Measurements from ENCODE around the gene ANKS1B.
"Not testable (repeated sequence)": the region's sequence is repeated elsewhere in the genome, so short reads cannot be mapped to it uniquely, and the experiment has no call there.

The ANKS1B gene

DNA sequence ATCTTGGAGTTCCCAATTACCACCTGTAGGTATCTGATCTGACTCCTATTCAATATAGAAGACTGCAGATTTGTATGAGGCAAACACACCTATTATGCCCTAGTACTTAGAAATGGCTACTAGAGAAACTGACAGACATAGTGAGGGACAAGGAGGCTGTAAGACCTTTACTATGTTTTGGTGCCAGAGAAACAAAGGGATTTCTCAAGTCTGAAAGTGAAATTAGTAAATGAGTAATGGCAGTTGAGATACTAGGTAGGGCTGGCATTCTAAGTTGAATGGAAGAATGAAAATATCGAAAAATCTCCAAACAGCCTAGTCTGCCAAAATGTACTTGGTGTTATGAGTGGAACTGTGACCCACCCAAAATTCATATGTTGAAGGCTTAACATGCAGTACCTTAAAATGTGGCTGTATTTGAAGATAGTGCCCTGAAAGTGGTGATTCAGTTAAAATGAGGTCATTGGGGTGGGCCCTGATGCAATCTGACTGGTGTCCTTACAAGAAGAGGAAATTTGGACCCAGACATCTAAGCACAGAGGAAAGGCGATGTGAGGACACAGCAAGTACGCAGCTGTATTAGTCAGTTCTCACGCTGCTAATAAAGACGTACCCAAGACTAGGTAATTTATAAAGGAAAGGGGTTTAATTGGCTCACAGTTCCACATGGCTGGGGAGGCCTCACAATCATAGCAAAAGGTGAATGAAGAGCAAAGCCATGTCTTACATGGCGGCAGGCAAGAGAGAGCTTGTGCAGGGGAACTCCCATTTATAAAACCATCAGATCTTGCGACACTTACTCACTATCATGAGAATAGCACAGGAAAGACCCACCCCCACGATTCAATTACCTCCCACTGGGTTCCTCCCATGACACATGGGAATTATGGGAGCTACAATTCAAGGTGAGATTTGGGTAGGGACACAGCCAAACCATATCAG lies 1212.7 kb downstream of the ANKS1B start:
- no peak for DNase-seq (ENCODE audit: low read depth in 2 of 2)

DNA sequence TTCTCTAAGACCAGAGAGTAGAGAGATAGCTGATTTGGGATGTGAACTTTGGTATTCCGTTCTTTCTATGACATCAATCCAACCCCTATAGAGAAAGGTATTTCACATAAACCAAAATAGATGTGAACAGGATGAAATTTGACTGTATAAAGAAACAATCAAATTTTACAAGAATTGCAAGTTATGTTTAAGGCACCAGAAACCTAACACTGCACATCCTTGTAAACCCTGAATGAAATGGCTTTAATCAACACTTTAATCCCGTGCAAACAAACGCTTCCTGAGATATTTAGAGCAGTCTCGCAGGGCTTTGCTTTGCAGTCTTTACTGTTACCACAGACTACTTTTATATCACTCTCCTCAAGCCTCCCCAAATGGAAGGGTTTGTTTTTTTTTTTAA lies 1214.5 kb downstream of the ANKS1B start:
- no peak for DNase-seq (ENCODE audit: low read depth in 2 of 2)

DNA sequence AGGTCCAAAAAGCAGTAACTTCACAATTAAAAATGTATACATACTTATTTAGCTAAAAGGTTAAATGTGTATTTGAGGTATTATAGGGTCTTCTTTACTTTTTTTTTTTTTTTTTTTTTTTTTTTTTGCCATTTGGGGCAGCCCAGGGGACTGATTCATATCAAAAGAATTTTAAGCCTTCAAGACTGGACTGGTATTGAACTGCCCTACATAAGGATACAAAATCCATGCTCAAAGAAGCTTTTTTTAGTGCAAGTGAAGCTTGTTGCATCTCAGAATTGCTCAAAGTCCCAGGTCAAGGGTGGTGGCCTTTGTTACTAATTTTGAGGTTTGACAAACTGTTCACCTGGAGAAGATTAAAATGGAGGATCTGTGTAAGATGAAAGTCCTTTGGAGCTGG lies 1215.7 kb downstream of the ANKS1B start:
- no peak for DNase-seq (ENCODE audit: low read depth in 2 of 2)

DNA sequence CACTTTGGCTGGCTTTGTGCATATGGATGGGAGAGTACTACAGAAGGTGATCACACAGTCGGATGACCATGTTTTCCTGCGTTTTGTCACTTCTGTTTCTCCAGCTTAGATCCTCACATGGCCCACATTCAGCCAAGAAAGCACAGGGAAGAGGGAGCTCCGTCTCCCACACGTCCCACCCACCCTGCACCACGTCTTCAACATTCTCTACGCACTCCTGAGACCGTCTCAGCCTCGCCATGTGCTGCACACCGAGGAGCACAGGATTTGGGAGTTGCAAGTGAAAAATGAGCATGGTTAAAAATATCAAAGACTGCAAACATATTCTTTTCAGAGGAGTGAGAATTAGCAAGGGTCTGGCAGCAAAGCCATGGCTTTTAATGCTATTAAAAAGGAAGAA lies 1217.5 kb downstream of the ANKS1B start:
- no peak for DNase-seq (ENCODE audit: low read depth in 2 of 2)

DNA sequence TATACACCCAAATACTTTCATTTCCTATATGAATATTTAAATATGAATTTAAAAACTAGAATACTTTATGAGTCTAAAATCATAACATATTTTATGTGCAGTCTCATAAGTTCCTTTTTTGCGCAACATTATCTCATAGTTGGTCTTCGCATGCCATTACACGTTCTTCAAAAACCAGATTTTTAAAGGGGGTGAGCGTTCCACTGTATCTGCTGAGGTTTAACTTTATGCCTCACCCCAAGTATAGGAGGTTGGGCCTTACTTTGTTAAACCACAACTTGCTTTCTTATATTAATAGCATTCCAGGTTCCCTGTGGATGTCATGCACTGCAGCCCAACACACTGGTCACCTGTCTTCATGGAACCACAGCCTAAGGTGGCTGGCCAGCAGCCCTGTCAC lies 1221.1 kb downstream of the ANKS1B start:
- DNase-seq (ENCODE audit: low read depth in 2 of 2), result no peak

DNA sequence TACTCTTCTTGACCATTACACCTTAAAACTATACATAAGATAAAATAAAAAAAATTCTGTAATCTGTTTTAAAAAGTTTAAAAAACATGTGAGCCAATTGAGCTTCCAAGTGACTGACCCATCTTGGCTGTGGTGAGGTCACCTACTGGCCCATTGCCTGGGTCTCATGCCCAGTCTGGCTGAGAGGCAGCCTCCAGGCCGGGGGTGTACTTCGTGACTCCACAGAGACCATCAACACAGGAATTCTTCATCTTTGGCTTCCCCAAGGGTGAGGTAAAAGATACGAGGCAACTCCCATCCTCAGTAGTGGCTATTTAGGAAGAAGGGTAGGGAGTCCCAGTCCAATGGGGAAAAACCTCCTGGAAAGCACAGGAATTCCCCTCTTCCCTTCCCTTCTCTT lies 1226.4 kb downstream of the ANKS1B start:
- DNase-seq (ENCODE audit: low read depth in 2 of 2), result no peak

DNA sequence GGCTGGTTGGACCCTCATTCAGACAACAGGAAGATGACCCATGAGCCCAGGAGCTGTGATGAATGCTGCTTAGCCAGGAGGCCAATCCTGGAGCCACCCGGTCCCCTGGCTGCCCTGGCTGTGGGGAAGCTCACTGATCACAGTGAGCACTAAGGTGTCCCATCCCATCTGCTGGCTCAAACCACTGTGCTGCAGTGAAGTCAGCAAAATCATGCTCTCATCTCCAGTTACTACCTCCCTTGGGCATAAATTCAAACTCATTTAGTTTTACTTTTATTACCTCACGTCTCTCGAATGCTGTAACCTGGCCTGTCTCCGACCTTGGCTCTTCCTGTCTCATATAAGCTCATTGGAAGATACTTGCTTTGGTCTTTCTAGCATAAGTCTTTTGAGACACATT lies 1227.3 kb downstream of the ANKS1B start:
- DNase-seq (ENCODE audit: low read depth in 2 of 2), result no peak

DNA sequence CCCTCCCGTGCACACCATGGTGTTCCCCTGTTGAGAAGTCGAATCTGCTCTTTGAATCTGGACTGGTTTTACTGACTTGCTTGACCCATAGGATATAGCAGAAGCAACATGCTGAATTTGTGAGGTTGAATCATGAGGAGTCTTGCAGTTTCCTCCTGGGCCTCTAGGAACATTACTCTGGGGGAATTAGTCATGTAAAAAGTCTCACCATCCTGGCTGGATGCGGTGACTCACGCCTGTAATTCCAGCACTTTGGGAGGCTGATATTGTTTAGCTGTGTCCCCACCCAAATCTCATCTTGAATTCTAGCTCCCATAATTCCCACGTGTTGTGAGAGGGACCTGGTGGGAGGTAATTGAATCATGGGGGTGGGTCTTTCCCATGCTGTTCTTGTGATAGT lies 1228.9 kb downstream of the ANKS1B start:
- DNase-seq (ENCODE audit: low read depth in 2 of 2), result not testable (repeated sequence)

DNA sequence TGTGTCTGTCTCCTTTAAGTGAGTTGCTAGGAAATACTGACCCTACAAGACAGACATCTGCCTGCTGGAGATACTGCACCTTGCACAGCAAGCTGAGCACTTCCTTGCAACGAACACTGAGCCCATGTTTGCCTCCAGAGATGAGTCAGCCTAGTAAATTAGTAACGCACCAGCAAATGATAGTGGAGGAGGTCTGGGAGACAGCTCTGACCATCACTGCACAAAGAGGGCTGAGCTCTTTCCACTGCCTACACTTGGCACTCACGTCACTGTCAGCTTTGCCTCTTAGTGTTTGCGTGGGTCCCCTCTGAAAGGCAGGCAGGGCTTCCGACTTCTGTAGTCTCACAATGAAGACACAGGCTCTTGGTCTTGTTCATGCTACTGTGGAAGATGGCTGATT lies 1230.6 kb downstream of the ANKS1B start:
- no peak for DNase-seq (ENCODE audit: low read depth in 2 of 2)

DNA sequence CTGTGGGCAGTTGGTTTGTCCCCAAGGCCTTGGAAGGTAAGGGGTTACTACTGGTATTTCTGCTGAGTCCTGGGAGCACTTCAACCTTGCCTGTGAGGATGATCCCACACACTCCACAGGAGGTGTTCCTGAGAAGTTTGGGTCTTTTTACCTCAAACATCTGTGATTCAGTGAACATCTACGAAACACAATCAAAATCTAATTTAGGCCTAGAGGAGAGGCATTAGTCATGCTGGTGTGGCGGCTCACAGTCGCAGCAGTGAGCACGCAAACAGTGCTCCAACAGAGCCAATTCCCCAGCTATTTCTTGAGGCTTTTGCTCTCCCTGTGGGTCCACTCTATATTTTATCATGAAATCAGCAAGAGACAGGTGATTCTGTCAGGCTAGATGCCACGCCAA lies 1232.0 kb downstream of the ANKS1B start:
- no peak for DNase-seq (ENCODE audit: low read depth in 2 of 2)

DNA sequence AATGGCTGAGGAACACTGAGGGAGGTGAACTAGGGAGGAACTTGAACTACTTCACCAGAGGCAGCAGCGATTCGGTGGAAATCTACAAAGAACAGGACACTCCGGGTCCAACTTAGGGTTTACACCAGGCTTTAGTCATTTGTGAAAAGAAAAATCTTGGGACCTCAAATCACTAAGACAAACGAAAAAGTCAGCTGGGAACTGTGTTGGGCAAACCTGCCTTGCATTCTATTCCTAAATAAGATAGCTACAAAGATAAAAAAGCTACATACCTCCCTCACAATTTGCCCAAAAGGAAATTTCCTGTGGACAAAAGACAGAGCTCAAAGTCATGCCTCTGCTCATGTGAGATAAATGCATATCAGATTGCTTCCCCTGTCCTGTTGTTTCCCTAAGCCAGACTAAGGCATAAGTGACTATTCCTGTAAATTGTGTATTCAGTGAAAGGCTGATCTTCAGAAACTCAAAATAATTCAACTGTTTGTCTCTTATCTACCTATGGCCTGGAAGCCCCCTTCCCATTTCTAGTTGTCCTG lies 1233.1 kb downstream of the ANKS1B start:
- DNase-seq (ENCODE audit: low read depth in 2 of 2), result no peak

DNA sequence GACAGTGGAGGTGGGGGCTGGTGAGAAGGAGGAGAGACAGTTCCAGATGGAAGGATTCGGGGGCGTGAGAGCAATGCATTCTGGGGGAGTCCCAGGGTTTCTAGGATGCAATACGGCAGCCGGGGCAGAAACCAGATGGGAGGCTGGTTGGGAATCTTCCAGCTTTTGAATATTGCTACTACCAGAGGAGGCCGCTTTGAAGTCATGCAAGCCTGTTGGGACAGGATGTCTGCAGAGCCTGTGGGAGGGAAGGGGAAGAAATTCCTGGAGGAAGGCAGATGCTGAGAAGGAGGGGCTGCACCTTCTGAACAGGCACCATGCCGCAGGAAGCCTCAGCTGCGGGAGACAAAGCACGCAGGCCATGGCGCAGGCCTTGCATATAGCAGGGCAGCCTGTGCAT lies 1234.2 kb downstream of the ANKS1B start:
- DNase-seq (ENCODE audit: low read depth in 2 of 2), result no peak

DNA sequence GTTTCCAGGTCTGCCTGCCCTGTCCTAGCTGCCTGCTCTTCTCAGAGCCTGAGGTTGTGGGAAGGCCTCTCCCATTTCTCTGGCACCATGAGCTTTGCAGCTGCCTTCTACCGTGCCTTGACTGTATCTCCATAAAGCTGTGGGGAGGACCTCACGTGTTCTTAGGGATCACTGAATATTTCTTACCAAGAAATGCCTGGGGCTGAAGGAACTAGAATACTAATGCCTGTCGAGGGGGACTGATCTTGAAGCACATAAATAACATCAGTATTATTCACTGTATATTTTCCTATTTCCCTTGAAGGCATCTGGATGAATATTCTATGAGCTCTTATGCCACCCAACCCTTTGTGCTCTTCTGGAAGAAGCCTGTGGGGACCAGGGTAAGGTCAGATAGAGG lies 1236.3 kb downstream of the ANKS1B start:
- no peak for DNase-seq (ENCODE audit: low read depth in 2 of 2)

DNA sequence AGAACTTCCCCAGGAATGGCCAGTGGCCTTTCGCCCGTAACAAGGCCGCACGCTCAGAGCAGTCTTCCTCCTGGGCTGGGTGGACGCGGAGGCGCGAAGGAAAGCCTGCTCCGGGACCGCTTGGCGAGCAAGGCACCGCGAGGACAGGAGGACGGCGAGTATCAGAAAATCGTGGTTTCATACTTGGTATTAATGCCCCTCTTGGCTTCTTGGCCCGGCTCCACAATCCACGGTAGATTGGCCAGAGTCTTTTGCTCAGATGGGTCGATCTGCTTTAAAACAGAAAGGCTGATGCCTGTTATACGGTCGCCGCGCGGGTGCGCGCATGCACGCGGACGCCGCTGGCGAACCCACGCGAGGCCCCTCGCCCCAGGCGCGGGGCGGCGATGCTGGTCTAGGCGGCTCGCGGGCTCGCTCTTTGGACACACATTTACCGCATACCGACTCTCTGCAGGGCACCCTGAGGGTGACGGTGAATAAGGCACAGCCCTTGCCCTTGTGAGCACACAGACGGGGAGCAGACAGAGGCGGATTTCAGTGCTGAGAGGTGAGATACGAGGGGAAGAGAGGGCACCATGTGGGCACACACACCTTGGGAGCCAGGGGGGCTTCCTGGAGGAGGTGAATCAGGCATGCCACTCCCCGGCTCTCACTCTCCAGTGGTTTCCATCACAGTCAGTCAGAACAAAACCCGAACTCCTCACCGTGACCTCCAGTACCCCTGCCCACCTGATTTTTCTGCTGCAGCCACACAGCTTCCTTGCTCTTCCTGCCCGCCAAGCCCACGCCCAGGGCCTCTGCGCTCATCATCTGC lies 1239.0 kb downstream of the ANKS1B start:
- no peak for DNase-seq (ENCODE audit: low read depth in 2 of 2)

DNA sequence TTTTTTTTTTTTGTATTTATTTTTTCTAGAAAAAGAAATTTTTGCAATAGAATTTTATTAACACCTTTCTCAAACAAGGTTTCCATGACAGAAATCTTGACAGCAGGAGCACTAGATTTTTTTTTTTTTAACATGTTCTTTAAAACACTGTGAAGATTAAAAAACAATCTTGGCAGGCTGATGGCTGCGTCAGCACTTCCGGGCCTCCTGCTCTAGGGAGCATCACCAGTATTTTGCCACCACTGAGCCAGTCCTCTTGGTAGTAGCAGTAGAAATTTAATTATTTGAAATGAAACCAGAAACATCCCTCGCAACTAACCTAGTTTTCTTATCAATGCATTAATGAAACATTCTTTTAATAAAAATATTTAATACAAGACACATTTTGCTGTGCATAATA lies 1240.1 kb downstream of the ANKS1B start:
- no peak for DNase-seq (ENCODE audit: low read depth in 2 of 2)

DNA sequence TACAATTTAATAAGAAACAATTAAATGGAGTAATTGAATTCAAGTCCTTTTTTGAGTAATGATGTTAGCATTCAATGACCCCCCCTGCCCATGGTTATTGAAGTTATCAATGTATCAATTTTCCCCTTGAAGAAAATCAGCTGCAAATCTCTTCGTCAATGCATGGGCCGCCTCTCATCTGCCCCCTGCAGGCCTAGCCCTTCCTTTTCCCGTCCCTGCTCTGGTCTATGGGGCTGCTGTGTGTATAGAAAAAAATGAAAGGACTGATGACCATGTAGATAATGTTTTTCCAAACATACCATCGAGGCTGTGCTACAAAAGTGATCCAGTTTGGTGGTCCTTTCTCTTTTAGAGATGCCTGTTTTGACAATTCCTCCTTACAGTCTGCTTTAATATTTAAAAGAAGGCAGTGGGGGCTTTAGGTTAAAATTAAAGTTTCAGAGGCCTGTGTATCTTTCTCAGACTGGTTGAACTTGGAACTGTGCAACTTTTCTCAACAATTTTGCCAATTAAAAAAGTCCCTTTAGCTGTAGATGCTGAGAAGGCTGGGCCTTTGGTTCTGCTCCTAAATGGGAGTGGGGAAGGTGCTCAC lies 1241.3 kb downstream of the ANKS1B start:
- peak in 1 of 2 donors; percentile 42 for DNase-seq (ENCODE audit: low read depth in 2 of 2)

DNA sequence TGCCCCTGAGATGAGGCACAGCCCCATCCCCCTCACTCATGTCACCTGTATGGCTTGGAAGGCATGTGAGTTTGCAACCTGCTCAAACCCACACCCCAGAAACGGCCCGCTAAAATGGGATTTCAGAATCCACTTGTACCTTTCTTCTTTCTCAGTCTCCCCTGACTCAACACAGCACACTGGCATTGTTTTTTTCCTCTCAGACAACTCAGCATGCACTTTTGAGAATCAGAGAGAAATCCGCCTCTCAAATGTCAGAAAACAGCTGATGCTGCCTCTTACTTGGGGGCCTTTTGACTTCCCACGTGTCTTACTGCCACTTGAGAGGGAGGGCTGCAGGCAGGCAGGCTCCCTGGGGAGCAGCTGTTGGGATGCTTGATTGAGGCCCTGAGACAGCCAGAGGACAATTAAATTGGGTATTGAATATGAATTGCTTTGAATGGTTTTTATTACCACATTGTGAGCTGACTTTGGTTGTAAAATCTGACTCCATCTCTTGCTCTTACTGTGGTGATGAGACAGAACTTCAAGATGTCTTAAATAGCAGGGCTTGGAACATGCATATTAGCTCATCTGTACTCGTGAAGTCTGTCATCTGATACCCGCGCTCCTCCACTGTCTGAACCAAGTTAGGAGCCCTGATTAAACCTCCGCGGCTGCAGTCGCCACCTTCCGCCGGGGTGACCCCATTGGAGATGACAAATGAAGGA lies 1243.0 kb downstream of the ANKS1B start:
- DNase-seq (ENCODE audit: low read depth in 2 of 2), result no peak

DNA sequence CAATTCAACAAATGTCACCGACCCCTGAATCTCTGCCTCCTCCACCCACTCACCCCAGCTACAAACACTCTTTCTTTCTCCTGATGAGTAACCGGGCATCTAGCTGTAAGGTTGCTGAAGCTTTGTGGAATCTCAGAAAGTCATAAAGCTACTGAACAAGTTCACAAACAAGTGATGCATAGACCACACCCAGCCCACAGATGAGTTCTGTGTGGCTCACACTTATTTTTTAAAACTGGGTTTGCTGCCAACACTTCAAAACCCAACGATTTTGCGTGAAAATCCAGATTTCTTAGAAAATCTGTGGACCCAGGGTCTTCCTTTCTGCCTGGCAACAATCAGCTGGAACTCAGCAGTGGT lies 1243.6 kb downstream of the ANKS1B start:
- no peak for DNase-seq (ENCODE audit: low read depth in 2 of 2)

DNA sequence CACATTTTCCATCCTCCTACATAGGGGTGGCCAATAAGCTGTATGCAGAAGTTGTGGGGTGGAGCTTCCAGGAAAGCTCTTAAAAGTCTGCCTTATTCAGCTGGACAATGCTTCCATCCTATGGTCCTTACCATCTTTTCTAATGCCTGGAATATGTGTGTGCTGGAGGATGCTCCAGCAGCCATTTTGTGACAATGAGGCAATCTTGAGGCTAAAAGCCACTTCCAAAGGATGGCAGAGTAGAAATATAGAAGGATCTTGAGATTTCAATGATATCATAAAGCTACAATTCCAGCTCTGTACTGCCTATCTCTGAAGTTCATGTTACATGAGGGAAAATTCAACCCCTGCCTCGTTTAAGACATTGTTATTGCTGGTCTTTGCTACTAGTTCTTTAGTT lies 1244.0 kb downstream of the ANKS1B start:
- no peak for DNase-seq (ENCODE audit: low read depth in 2 of 2)

DNA sequence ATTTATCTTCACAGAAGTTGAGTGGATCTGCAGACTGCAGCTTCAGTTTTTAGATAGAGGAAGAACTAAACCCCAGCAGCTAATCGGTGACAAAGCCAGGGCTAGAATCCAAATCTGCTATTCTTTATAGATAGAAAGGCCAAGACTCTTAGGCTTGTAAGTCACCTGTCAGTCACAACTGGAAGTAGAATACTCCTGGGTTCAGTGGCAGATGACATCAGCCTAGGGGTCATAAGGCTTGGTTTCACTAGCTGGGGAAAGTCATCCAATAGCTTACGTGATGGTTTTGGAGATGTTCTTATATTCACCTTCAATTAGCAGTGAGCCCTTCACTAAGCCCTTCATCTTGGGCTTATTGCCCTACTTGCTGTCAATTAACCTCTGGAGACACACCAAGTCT lies 1246.2 kb downstream of the ANKS1B start:
- no peak for DNase-seq (ENCODE audit: low read depth in 2 of 2)

DNA sequence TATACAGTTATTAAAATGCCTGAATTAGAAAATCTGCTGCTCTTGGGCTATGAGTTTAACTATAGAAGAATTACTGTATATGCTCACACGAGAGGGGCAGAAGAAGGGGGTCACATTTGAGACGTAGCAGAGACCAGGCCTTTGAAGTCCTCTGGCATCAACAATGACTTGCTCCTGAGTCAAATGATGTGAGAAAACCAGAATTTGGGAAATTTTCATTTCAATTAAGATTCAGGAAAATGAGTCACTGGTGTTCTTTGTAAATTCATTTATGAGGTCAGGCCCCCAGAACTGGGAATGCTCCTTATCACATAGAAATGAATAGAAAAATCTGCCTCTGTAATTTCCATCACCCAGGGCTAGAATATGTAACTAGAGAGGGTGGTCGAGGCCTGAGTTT lies 1246.7 kb downstream of the ANKS1B start:
- no peak for DNase-seq (ENCODE audit: low read depth in 2 of 2)

DNA sequence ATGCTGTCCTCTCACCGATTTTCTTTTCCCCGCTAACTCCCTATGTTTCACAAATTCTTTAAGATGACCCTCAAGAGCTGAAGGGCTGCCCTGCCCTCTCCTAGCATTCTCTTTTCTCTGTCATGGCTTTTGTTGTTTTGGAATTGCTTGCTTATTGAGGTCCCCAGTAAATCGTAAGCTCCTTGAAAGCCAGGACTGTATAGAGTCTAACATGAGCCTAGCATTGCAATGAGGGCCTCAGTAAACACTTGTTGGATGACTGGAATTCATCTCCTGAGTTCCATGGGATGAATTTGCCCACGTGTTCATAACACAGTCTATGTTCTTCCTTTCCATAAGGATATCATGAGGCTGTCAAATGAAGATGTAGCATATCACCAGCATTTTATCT lies 1247.4 kb downstream of the ANKS1B start:
- no peak for DNase-seq (ENCODE audit: low read depth in 2 of 2)

Measured in stimulated activated CD8-positive, alpha-beta memory T cell treated with anti-CD3 and anti-CD28 coated beads, Interleukin-2, amount 100 ng/mL, for 48 hours (primary cell).